ENCODE results near the gene OXA1L. TPM values are rescaled to one million over a fixed set of nuclear protein-coding genes. Genes with fewer than 3 reads are reported as not detected.

The OXA1L gene
- total RNA-seq, 1 experiment from 2014 or later = 71.3 TPM

GRCh38 chr14:22747769-22748168 is 18.7 kb upstream of the OXA1L start:
- ChIA-PET CTCF (no interaction called here), POLR2A (no interaction called here)
- BruUV-seq (replicated peaks) = no TSS peak
- in situ Hi-C loops (cut with HindIII; ENCODE audit: low pct_unique_long_range_greater_than_20kb, low sequenced_read_pairs) (no loop called here), intact Hi-C loops (cut with micrococcal nuclease; ENCODE audit: unreplicated experiment) (no loop called here)
- Histone ChIP-seq H3K27ac (ENCODE audit: low read length) (no peak overlapping the region), H3K27me3 (ENCODE audit: control insufficient read depth, insufficient read depth, low read length) (no peaks in the 10 kb centered on the region), H3K9me3 (ENCODE audit: control insufficient read depth, insufficient read depth, low read depth, low read length) (no peaks in the 10 kb centered on the region), H3K4me1 (ENCODE audit: control insufficient read depth, insufficient read depth, low read length) (no peaks in the 10 kb centered on the region), H3K36me3 (ENCODE audit: control insufficient read depth, insufficient read depth, low read length) (no peaks in the 10 kb centered on the region), H3K4me3 (ENCODE audit: low read depth in 2 of 2, low read length in 2 of 2) (no peak overlapping the region)
- no peak for TF ChIP-seq REST (IDR thresholded peaks at IDR 0.05; ENCODE audit: insufficient read depth in 1 of 2, low read depth in 2 of 2, low read length in 1 of 2)
- no peak for TF ChIP-seq TCF7L2 (IDR thresholded peaks at IDR 0.05; ENCODE audit: low read depth, low read length)
- DNase-seq (ENCODE audit: low read depth, low spot score) (no peak), ATAC-seq (no peak)

- Histone ChIP-seq H3K4me3 (ENCODE audit: low read depth in 2 of 2, low read length in 2 of 2) (no peak overlapping the region), H3K4me1 (ENCODE audit: control insufficient read depth, insufficient read depth, low read length) (no peaks in the 10 kb centered on the region), H3K9me3 (ENCODE audit: control insufficient read depth, insufficient read depth, low read depth, low read length) (no peaks in the 10 kb centered on the region), H3K27me3 (ENCODE audit: control insufficient read depth, insufficient read depth, low read length) (no peaks in the 10 kb centered on the region), H3K36me3 (ENCODE audit: control insufficient read depth, insufficient read depth, low read length) (no peaks in the 10 kb centered on the region), H3K27ac (ENCODE audit: low read length) (no peak overlapping the region)
- no TSS peak for BruUV-seq (replicated peaks)
- POLR2A ChIA-PET = no interaction called here
- ATAC-seq = no peak
- DNase-seq (ENCODE audit: low read depth, low spot score) = no peak
- intact Hi-C loops (cut with micrococcal nuclease; ENCODE audit: unreplicated experiment) (no loop called here), in situ Hi-C loops (cut with HindIII; ENCODE audit: low pct_unique_long_range_greater_than_20kb, low sequenced_read_pairs) (no loop called here)
- CTCF ChIA-PET = no interaction called here
- TF ChIP-seq SIN3A (IDR thresholded peaks at IDR 0.05; ENCODE audit: borderline replicate concordance, insufficient read depth, low read depth, low read length) (no peak), TCF7L2 (IDR thresholded peaks at IDR 0.05; ENCODE audit: low read depth, low read length) (no peak), POLR2AphosphoS5 (IDR thresholded peaks at IDR 0.05; ENCODE audit: low read depth, low read length) (no peak), CTCF (IDR thresholded peaks at IDR 0.05) (no peak), REST (IDR thresholded peaks at IDR 0.05; ENCODE audit: insufficient read depth in 1 of 2, low read depth in 2 of 2, low read length in 1 of 2) (no peak)
Observed at GRCh38 chr14:22748206-22748605, 18.3 kb upstream of the OXA1L start.

Measured in Panc1 (cell line).